GM12878 (cell line): ENCODE results near the gene LACTBL1. TPM values are rescaled to one million over a fixed set of nuclear protein-coding genes. Genes with fewer than 3 reads are reported as not detected.
"Not testable (repeated sequence)": the region's sequence is repeated elsewhere in the genome, so short reads cannot be mapped to it uniquely, and the experiment has no call there.

Experiments
- ATAC-seq: fragments of 200-7000 bp; cut with Tn5 transposase; 3 replicates; pipeline ENCODE4 v1.9.1; 2020; ENCODE audit warnings: mild to moderate bottlenecking, moderate library complexity
- BruUV-seq: library from RNA; stranded (reverse); fragments of 400-500 nt; replicated peaks from 2 replicates; lab custom pipeline; 2021; lab: Mats Ljungman, UMichigan
- CTCF ChIA-PET: fragments of 300-600 bp; sonication (Branson Sonifier 250); formaldehyde crosslinking; extraction: SDS; loops from one replicate; lab custom pipeline; 2021; ENCODE audit warnings: inconsistent platforms; lab: Yijun Ruan, JAX
- POLR2A ChIA-PET: fragments of 350-600 bp; formaldehyde crosslinking; extraction: SDS; loops from one replicate; lab custom pipeline; 2021; ENCODE audit warnings: inconsistent platforms; lab: Charles Lee
- RAD21 ChIA-PET: fragments of 300-600 bp; sonication (Branson Sonifier 250); formaldehyde crosslinking; loops from one replicate; lab custom pipeline; 2023; ENCODE audit warnings: antibody characterized with exemption; ENCODE audit not compliant: unreplicated experiment; lab: Charles Lee
- SMC1A ChIA-PET: fragments of 300-600 bp; sonication (Branson Sonifier 250); formaldehyde crosslinking; loops from one replicate; lab custom pipeline; 2023; ENCODE audit not compliant: unreplicated experiment, uncharacterized antibody; lab: Charles Lee
- DNase-seq: peaks from one replicate; pipeline ENCODE4 v3.0.0-alpha.2; 2011; ENCODE audit warnings: low read depth, low spot score
- FAIRE-seq: peaks from 3 replicates; lab custom pipeline; 2011; peaks lifted over from hg19 to GRCh38; lab: Jason Lieb, UNC
- H2AFZ ChIP-seq: 2 replicates; pipeline ENCODE4 v1.6.0; 2011; ENCODE audit warnings: low read depth, low read length, control low read depth; ENCODE audit not compliant: control insufficient read depth
- H3K27ac ChIP-seq: 2 replicates; pipeline ENCODE4 v1.5.1; 2011; ENCODE audit warnings: control low read depth; ENCODE audit not compliant: control insufficient read depth, insufficient read depth
- H3K27me3 ChIP-seq, 2 experiments: replicated peaks in 1 of 2; 2 replicates each; pipeline versions ENCODE4 v1.6.0 to v1.6.1; 2011; ENCODE audit warnings: low read length in 1 of 2; ENCODE audit not compliant: control insufficient read depth in 2 of 2, insufficient read depth in 2 of 2
- H3K36me3 ChIP-seq, 2 experiments: 2 replicates each; pipeline ENCODE4 v1.5.1; 2011; ENCODE audit warnings: low read length in 1 of 2; ENCODE audit not compliant: control insufficient read depth in 2 of 2, insufficient read depth in 2 of 2
- H3K4me1 ChIP-seq: 2 replicates; pipeline ENCODE4 v1.6.1; 2011; ENCODE audit warnings: mild to moderate bottlenecking, low read length, moderate library complexity, mixed read lengths; ENCODE audit not compliant: control insufficient read depth, insufficient read depth
- H3K4me2 ChIP-seq: 2 replicates; pipeline ENCODE4 v1.6.0; 2011; ENCODE audit warnings: control low read depth; ENCODE audit not compliant: control insufficient read depth, insufficient read depth
- H3K4me3 ChIP-seq: fragments of 200-600 bp; sonication (generic); 2 replicates; pipeline ENCODE4 v1.5.1; 2016
- H3K79me2 ChIP-seq: 2 replicates; pipeline ENCODE4 v1.6.0; 2011; ENCODE audit warnings: low read length; ENCODE audit not compliant: control insufficient read depth, insufficient read depth
- H3K9ac ChIP-seq: 2 replicates; pipeline ENCODE4 v1.8.0; 2011; ENCODE audit warnings: low read length, control low read depth, mixed read lengths; ENCODE audit not compliant: control insufficient read depth, insufficient read depth
- H3K9me3 ChIP-seq: replicated peaks from 3 replicates; pipeline ENCODE4 v1.5.1; 2011; ENCODE audit warnings: mild to moderate bottlenecking, low read length; ENCODE audit not compliant: control insufficient read depth, insufficient read depth
- H4K20me1 ChIP-seq: 2 replicates; pipeline ENCODE4 v1.6.0; 2011; ENCODE audit not compliant: control insufficient read depth, insufficient read depth
- CEBPB ChIP-seq, 2 experiments: fragments of 150-350 bp in 1 of 2; IDR thresholded peaks; 2 replicates each; pipeline ENCODE4 v1.6.1; 2012 to 2014; ENCODE audit warnings: low read depth in 2 of 2, low read length in 2 of 2, borderline replicate concordance in 1 of 2, inconsistent platforms in 1 of 2
- HDAC6 ChIP-seq: fragments of 200-600 bp; sonication (generic); IDR thresholded peaks from one replicate; pipeline ENCODE4 v1.8.0; 2017; ENCODE audit warnings: antibody characterized with exemption; ENCODE audit not compliant: unreplicated experiment
- NBN ChIP-seq: fragments of 450-650 bp; IDR thresholded peaks from 2 replicates; pipeline ENCODE4 v1.6.1; 2016
- NFYA ChIP-seq: IDR thresholded peaks from 2 replicates; pipeline ENCODE4 v1.6.1; 2011; ENCODE audit warnings: low read depth, mild to moderate bottlenecking, low read length, improper control_type of control experiment, borderline replicate concordance
- NKRF ChIP-seq: fragments of 450-650 bp; conservative IDR thresholded peaks from 2 replicates; pipeline ENCODE4 v1.6.1; 2017; ENCODE audit warnings: mild to moderate bottlenecking, moderate library complexity
- SMC3 ChIP-seq: IDR thresholded peaks from 2 replicates; pipeline ENCODE4 v1.6.1; 2011; ENCODE audit warnings: low read length, improper control_type of control experiment, borderline replicate concordance
- SREBF1 ChIP-seq: IDR thresholded peaks from 2 replicates; pipeline ENCODE4 v1.6.1; 2012; ENCODE audit warnings: mild to moderate bottlenecking, low read length
- USF2 ChIP-seq: IDR thresholded peaks from 2 replicates; pipeline ENCODE4 v1.6.1; 2011; ENCODE audit warnings: low read depth, low read length, improper control_type of control experiment, borderline replicate concordance
- ZNF274 ChIP-seq: IDR thresholded peaks from one replicate; pipeline ENCODE4 v1.8.0; 2011; ENCODE audit not compliant: insufficient read length, insufficient read depth
- ZNF592 ChIP-seq: fragments of 450-650 bp; IDR thresholded peaks from 2 replicates; pipeline ENCODE4 v1.6.1; 2017; ENCODE audit warnings: mild to moderate bottlenecking, moderate library complexity
- WGBS: methylation state at CpG from one replicate; pipeline ENCODE4 v1.1.6; 2016; ENCODE audit warnings: low lambda C conversion rate; ENCODE audit not compliant: insufficient replicate concordance, insufficient coverage; ENCODE audit errors: missing lambda C conversion rate; 5-methylcytosine and 5-hydroxymethylcytosine counted together
- in situ Hi-C: fragments of 300-500 bp; cut with MboI; formaldehyde crosslinking; loops from 9 replicates; pipeline ENCODE4 v1.14.3; 2018; ENCODE audit warnings: mixed read lengths
- intact Hi-C: fragments of 100-400 bp; cut with micrococcal nuclease; formaldehyde crosslinking; loops from one replicate; pipeline ENCODE4 v1.14.2; 2022; ENCODE audit not compliant: unreplicated experiment
- polyA plus RNA-seq, 11 experiments: library from polyadenylated mRNA; depleted of rRNA in 4 of 11; unstranded in 6 of 11; stranded (reverse) in 5 of 11; fragments of >200 nt; fragmentation: Nextera tagmentation in 4 of 11; fragmentation: Illumina TruSeq in 1 of 11; extraction: Ambion mirVana in 4 of 11; extraction: Trizol in 1 of 11; gene quantifications; 1 replicate in 1 of 11; 2 replicates in 10 of 11; pipeline versions ENCODE4 v1.2.1 to v1.2.3, GENCODE V29; 2011 to 2016; ENCODE audit warnings: inconsistent platforms in 2 of 11, missing spikeins in 2 of 11, low read depth in 1 of 11
- total RNA-seq, 4 experiments: library from RNA; depleted of rRNA in 3 of 4; stranded (reverse); fragments of >200 nt in 3 of 4; fragmentation: Illumina TruSeq in 1 of 4; extraction: Trizol in 1 of 4; gene quantifications; 2 replicates each; pipeline versions ENCODE4 v1.2.1 to v1.2.3, GENCODE V29; 2013 to 2021

LACTBL1 gene
- total and polyA plus RNA-seq, 10 of the 15 experiments (the other 5 are each of a cell fraction or from before 2014, with no cell fraction given) = 0.08 TPM; not detected in 9

DNA sequence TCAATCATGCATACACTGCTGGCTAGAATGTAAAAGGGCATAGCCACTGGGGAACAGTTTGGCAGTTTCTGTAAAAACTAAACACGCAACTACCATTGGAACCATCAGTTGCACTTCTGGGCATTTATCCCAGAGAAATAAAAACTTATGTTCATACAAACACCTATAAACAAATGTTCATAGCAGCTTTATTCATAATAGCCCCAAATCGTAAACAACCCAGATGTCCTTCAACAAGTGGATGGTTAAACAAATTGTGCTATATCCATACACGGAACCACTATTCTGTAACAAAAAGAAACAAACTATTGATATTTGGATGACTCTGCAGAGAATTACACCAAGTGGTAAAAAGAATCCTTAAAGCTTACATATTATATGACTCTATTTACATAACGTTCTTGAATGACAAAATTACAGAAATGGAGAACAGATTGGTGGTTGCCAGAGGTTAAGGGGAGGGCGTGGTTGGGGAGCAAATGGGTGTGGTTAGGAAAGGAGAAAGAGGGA is 22.8 kb downstream of the LACTBL1 start:
- FAIRE-seq (no peak), ATAC-seq (no peak)
- intact Hi-C loops (no loop called here), in situ Hi-C loops (no loop called here)
- H3K79me2 ChIP-seq = no peaks in the 10 kb centered on the region
- H3K27me3 ChIP-seq = 0 out of 4 replicates have a peak, but pooled peaks cover 0 to 2% of the 10 kb centered on the region in 2 experiments
- POLR2A ChIA-PET = no interaction called here
- TF ChIP-seq ZNF592 (no peak), NBN (no peak), HDAC6 (no peak), SREBF1 (no peak), NFYA (no peak), CEBPB (IDR thresholded peaks at IDR 0.05; ENCODE audit: borderline replicate concordance in 1 of 2, low read depth in 2 of 2, low read length in 2 of 2) (no peak), SMC3 (no peak), NKRF (no peak), USF2 (no peak), ZNF274 (no peak)
- TF ChIP-seq, all 136 proteins: peak for 0
- H4K20me1 ChIP-seq = no peaks in the 10 kb centered on the region
- H3K27ac ChIP-seq = no peak overlapping the region
- RAD21 ChIA-PET = no interaction called here
- SMC1A ChIA-PET = interaction anchor here (0.6 kb wide), 1 partner anchor 135 kb away, joined by 5 read pairs; no protein-coding TSS in a partner anchor
- BruUV-seq = no TSS peak
- DNase-seq = no peak
- H3K4me2 ChIP-seq = no peak overlapping the region
- no peak overlapping the region for H3K9ac ChIP-seq
- no peaks in the 10 kb centered on the region for H3K4me1 ChIP-seq
- CTCF ChIA-PET = no interaction called here
- 51% methylated on average over 5 of the region's 5 CpGs for WGBS
- H3K36me3 ChIP-seq = no peaks in the 10 kb centered on the region
- H2AFZ ChIP-seq = no peak overlapping the region
- no peak overlapping the region for H3K4me3 ChIP-seq
- no peaks in the 10 kb centered on the region for H3K9me3 ChIP-seq

DNA sequence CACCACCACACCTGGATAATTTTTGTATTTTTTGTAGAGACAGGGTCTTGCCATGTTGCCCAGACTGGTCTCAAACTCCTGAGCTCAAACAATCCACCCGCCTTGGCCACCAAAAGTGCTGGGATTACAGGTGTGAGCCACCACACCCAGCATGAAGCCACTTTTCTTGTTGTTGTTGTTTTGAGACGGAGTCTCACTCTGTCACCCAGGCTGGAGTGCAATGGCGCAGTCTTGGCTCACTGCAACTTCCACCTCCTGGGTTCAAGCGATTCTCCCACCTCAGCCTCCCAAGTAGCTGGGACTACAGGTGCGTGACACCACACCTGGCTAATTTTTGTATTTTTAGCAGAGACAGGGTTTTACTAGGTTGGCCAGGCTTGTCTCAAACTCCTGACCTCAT is 27.5 kb downstream of the LACTBL1 start:
- SMC1A ChIA-PET, H3K4me3 ChIP-seq, H3K9ac ChIP-seq, FAIRE-seq, in situ Hi-C loops, H3K79me2 ChIP-seq, H4K20me1 ChIP-seq, H2AFZ ChIP-seq, BruUV-seq, H3K27me3 ChIP-seq, H3K27ac ChIP-seq, intact Hi-C loops, H3K36me3 ChIP-seq, DNase-seq, H3K4me1 ChIP-seq, H3K4me2 ChIP-seq, H3K9me3 ChIP-seq, CTCF ChIA-PET, RAD21 ChIA-PET, POLR2A ChIA-PET, ATAC-seq: not testable (repeated sequence)
- 41% methylated on average over 5 of the region's 5 CpGs for WGBS
